Mucosa of descending colon (tissue), 3 donors: Measurements from ENCODE around the gene KIAA0825. TPM values are rescaled to one million over a fixed set of nuclear protein-coding genes. Genes with fewer than 3 reads are reported as not detected.

Experiments used
- ATAC-seq: fragments of 200-7000 bp; cut with Tn5 transposase; one replicate; pipeline ENCODE4 v1.9.1; 2020; ENCODE audit warnings: mild to moderate bottlenecking, moderate library complexity
- DNase-seq, 3 donors: peaks; one replicate each; pipeline ENCODE4 v3.0.0-alpha.2; 2020
- H3K36me3 ChIP-seq: fragments of 200-600 bp; one replicate; pipeline ENCODE4 v1.8.0; 2021; ENCODE audit warnings: low read depth, mild to moderate bottlenecking
- H3K4me1 ChIP-seq: fragments of 200-600 bp; one replicate; pipeline ENCODE4 v1.8.0; 2021; ENCODE audit warnings: low read depth, mild to moderate bottlenecking
- H3K4me3 ChIP-seq: fragments of 200-600 bp; one replicate; pipeline ENCODE4 v1.8.0; 2021; ENCODE audit warnings: mild to moderate bottlenecking
- H3K9me3 ChIP-seq: fragments of 200-600 bp; one replicate; pipeline ENCODE4 v1.8.0; 2021; ENCODE audit warnings: mild to moderate bottlenecking
- intact Hi-C, 2 donors: fragments of 100-400 bp; cut with DNase I in 1 of 2; cut with micrococcal nuclease in 1 of 2; formaldehyde crosslinking; loops; one replicate each; pipeline versions ENCODE4 v1.11.0 to v1.11.1; 2022; cut with DNase I, micrococcal nuclease
- total RNA-seq, 3 donors: library from RNA; stranded (reverse); fragmentation: NEBNext Ultra II Directional in 2 of 3; extraction: Animal tissue kit (Norgen Biotek cat#: 25700) in 2 of 3; gene quantifications; one replicate each; pipeline versions ENCODE4 v1.2.1 to v1.2.4, GENCODE V29; 2021 to 2023
- TF ChIP-seq, protein P1 (sequence below): fragments of 200-600 bp; IDR thresholded peaks from one replicate; pipeline ENCODE4 v1.8.0; 2022; ENCODE audit warnings: antibody characterized with exemption, mild to moderate bottlenecking
- donor health status: DM: no; HTN: no; CAD: no; lungs with moderate emphysema.
- donor health status: DM: no; HTN: no; CAD: no.
- donor health status: DM: no; HTN: yes; CAD: no.

Gene KIAA0825
- total RNA-seq, 3 donors from 2014 or later: 2.6 to 3.6 (median 3.1) TPM

DNA sequence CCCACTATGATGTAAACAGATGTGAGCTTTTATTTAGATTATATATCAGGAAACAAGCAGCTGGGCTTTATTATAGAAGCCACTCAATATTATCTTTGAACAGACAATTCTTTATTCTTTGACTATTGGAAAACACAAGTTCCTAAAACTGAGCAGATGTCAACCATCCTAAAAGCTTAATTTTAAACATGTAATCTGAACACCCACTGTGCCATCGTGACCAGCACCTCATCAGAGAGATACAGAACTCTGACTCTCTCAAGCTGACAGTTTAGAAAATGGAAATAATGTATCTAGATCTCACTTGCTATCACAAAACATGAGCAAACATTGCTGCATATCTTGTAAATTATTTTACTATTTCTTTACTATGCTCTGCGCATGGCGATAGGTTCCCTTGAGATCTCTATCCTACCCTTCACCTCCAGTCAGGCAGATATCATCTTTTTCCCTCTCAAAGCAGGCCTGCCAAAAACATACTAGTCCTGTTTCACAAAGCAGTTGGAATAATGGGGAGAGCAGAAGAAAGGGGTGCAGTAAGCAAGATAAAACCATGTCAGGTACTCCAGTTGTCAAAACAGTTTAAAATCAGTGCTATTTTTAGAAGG, 151.0 kb downstream of the KIAA0825 start:
- DNase-seq (no peak), ATAC-seq (no peak)
- H3K9me3 ChIP-seq: no peaks in the 10 kb centered on the region
- H3K36me3 ChIP-seq: no peaks in the 10 kb centered on the region
- no peak overlapping the region for H3K4me3 ChIP-seq
- intact Hi-C loops: no loop called here
- H3K4me1 ChIP-seq: no peaks in the 10 kb centered on the region
- TF ChIP-seq, protein P1, sequence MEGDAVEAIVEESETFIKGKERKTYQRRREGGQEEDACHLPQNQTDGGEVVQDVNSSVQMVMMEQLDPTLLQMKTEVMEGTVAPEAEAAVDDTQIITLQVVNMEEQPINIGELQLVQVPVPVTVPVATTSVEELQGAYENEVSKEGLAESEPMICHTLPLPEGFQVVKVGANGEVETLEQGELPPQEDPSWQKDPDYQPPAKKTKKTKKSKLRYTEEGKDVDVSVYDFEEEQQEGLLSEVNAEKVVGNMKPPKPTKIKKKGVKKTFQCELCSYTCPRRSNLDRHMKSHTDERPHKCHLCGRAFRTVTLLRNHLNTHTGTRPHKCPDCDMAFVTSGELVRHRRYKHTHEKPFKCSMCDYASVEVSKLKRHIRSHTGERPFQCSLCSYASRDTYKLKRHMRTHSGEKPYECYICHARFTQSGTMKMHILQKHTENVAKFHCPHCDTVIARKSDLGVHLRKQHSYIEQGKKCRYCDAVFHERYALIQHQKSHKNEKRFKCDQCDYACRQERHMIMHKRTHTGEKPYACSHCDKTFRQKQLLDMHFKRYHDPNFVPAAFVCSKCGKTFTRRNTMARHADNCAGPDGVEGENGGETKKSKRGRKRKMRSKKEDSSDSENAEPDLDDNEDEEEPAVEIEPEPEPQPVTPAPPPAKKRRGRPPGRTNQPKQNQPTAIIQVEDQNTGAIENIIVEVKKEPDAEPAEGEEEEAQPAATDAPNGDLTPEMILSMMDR: no peak

DNA sequence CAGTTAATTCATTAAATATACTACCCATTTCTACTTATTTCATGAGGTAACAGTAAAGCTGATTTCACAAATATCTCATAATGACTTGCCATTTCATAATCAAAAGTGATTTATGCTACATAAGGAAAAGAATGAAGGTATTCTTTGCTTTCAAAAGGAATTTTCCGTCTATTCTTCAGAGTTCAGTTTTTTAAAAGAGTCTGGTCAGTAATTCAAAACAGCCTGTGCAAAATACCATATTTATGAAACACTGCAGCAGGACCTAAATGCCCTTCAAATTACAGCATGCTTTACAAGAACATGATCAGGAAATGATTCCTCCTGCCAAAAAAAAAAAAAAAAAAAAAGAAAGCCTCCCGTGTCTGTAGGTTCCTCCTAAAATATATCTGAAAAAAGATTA, 154.7 kb downstream of the KIAA0825 start:
- no peaks in the 10 kb centered on the region for H3K4me1 ChIP-seq
- TF ChIP-seq, protein P1: no peak
- H3K36me3 ChIP-seq: no peaks in the 10 kb centered on the region
- no peak overlapping the region for H3K4me3 ChIP-seq
- H3K9me3 ChIP-seq: no peaks in the 10 kb centered on the region
- DNase-seq: no peak
- ATAC-seq: no peak
- intact Hi-C loops: no loop called here

GRCh38 chr5:94461131-94461530, 157.3 kb downstream of the KIAA0825 start:
- TF ChIP-seq, protein P1: no peak
- Histone ChIP-seq H3K36me3 (no peaks in the 10 kb centered on the region), H3K4me3 (no peak overlapping the region), H3K4me1 (no peaks in the 10 kb centered on the region), H3K9me3 (no peaks in the 10 kb centered on the region)
- intact Hi-C loops: no loop called here
- ATAC-seq (no peak), DNase-seq (no peak)

- no peaks in the 10 kb centered on the region for H3K36me3 ChIP-seq
- H3K4me1 ChIP-seq: no peaks in the 10 kb centered on the region
- ATAC-seq: no peak
- no peak for DNase-seq
- TF ChIP-seq, protein P1: no peak
- intact Hi-C loops: no loop called here
- H3K9me3 ChIP-seq: no peaks in the 10 kb centered on the region
- H3K4me3 ChIP-seq: no peak overlapping the region
These were observed 158.5 kb downstream of the KIAA0825 start for GRCh38 chr5:94459915-94460314.

DNA sequence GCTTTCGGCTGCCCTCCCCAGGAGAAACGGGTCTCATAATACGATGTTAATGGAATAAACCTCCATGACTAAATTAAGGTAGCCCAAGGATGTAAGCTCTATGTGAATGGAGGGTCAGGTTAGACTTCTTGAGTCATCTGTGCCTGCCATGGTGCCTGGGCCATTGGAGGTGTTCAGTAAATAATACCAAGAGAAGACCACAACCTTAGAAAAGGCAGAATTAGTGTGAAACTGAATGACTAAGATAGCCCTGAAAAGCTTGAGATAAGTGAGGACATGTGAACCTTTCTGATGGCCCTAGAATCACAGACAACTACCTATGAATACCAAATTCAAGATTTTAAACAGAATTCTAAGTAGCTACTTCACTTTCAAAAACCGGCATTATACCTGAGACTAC, 160.6 kb downstream of the KIAA0825 start:
- ATAC-seq: no peak
- TF ChIP-seq, protein P1: no peak
- Histone ChIP-seq H3K9me3 (no peaks in the 10 kb centered on the region), H3K36me3 (no peaks in the 10 kb centered on the region), H3K4me1 (no peaks in the 10 kb centered on the region), H3K4me3 (no peak overlapping the region)
- intact Hi-C loops: no loop called here
- DNase-seq: no peak

DNA sequence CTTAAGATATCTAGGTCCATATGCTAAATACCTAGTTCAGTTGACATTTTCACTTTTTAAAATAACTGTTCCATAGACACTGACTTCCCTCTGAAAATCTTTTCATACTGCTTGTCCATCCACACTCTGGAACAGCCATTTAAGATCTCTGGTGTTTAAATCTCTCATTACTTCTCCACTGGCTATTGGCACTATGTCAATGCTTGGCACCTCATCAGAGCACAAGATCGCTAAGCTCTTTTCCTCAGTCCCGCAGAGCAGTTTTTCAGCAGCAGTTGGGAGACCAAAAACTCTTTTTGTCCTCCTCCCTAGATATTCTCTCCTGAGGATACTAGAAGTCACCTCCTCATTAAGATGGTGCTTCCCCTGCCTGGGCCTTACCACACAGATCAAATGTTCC, 172.7 kb downstream of the KIAA0825 start:
- TF ChIP-seq, protein P1: no peak

More for the DNA sequence above, 172.7 kb downstream of the KIAA0825 start:
- Histone ChIP-seq H3K4me3 (no peak overlapping the region), H3K36me3 (no peaks in the 10 kb centered on the region), H3K4me1 (no peaks in the 10 kb centered on the region), H3K9me3 (no peaks in the 10 kb centered on the region)
- DNase-seq: no peak
- no peak for ATAC-seq
- intact Hi-C loops: no loop called here
